H1 (cell line): ENCODE data around the gene SNORC. TPM values are rescaled to one million over a fixed set of nuclear protein-coding genes. Genes with fewer than 3 reads are reported as not detected.

Experiments
- BRCA1 ChIP-seq: IDR thresholded peaks from 2 replicates; pipeline ENCODE4 v1.6.1; 2012; ENCODE audit warnings: low read depth, low read length, improper control_type of control experiment
- FOSL1 ChIP-seq: IDR thresholded peaks from 2 replicates; pipeline ENCODE4 v1.6.1; 2011; ENCODE audit warnings: mild to moderate bottlenecking, low read depth, low read length, moderate library complexity; ENCODE audit not compliant: insufficient read depth
- KDM1A ChIP-seq: fragments of 200-600, 300-600 bp; sonication (generic); IDR thresholded peaks from 2 replicates; pipeline ENCODE4 v1.7.1; 2016; ENCODE audit warnings: mild to moderate bottlenecking, low read length, borderline replicate concordance
- SP2 ChIP-seq: IDR thresholded peaks from 2 replicates; pipeline ENCODE4 v1.6.1; 2012; ENCODE audit warnings: mild to moderate bottlenecking, low read length, inconsistent platforms
- polyA plus RNA-seq, 7 experiments: library from polyadenylated mRNA; depleted of rRNA in 3 of 7; stranded (reverse) in 5 of 7; unstranded in 2 of 7; fragments of >200 nt in 5 of 7; fragments of 200-250 nt in 2 of 7; gene quantifications; 1 replicate in 5 of 7; 2 replicates in 1 of 7; 4 replicates in 1 of 7; pipeline versions ENCODE4 v1.2.1 to v1.2.3, GENCODE V29; 2011 to 2013; ENCODE audit warnings: missing spikeins in 2 of 7, mixed read lengths in 2 of 7
- total RNA-seq: library from RNA; stranded (reverse); fragmentation: NEBNext Ultra II Directional; extraction: Animal tissue kit (Norgen Biotek cat#: 25700); gene quantifications from 2 replicates; pipeline ENCODE4 v1.2.1, GENCODE V29; 2021
- TF ChIP-seq, protein P1 (sequence below): IDR thresholded peaks from 2 replicates; pipeline ENCODE4 v1.6.1; 2012; ENCODE audit warnings: inconsistent platforms

Gene SNORC
- total and polyA plus RNA-seq, 2 of the 8 experiments (the other 6 are each of a cell fraction or from before 2014, with no cell fraction given): 1.6 to 1.8 TPM

DNA sequence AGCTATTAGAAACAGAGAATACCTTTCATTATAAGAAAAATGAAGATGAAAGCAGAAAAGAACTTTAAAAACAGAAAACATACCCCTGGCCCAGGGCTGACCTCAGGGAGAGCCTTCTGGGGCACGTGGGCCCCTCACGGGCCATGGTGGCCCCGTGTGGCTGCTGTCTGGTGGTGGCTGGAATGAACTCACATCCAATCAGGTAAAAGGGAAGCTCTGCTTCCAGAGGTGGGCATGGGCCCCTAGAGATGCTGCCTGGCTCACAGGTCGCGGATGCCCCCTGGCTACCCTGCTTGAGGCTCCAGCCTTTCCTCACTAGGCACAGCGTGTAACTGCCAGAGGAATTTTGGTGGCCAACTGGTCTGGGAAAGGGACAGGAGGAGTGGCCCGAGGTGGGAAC is 16.6 kb downstream of the SNORC start (continued):
- TF ChIP-seq SP2 (no peak), BRCA1 (no peak), KDM1A (no peak), FOSL1 (no peak)
- TF ChIP-seq, protein P1, sequence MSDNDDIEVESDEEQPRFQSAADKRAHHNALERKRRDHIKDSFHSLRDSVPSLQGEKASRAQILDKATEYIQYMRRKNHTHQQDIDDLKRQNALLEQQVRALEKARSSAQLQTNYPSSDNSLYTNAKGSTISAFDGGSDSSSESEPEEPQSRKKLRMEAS: no peak
